Liver (tissue), 9 donors: ENCODE results near the gene DHRS1. TPM values are rescaled to one million over a fixed set of nuclear protein-coding genes. Genes with fewer than 3 reads are reported as not detected.

ENCODE experiments used
- DNase-seq: peaks from one replicate; pipeline ENCODE4 v3.0.0-alpha.2; 2017; ENCODE audit warnings: low spot score
- H3K27ac ChIP-seq, 2 donors: one replicate each; pipeline ENCODE4 v1.7.0; 2013; ENCODE audit warnings: inconsistent platforms in 2 of 2, low read length in 2 of 2, control low read depth in 1 of 2, low read depth in 1 of 2, mild to moderate bottlenecking in 1 of 2
- H3K27me3 ChIP-seq, 4 donors: one replicate each; pipeline versions ENCODE4 v1.6.1 to v1.7.0; 2013; ENCODE audit warnings: low read length in 3 of 4, inconsistent platforms in 1 of 4, mild to moderate bottlenecking in 1 of 4, moderate library complexity in 1 of 4; ENCODE audit not compliant: control insufficient read depth in 4 of 4, insufficient read depth in 4 of 4
- H3K36me3 ChIP-seq, 4 donors: one replicate each; pipeline versions ENCODE4 v1.6.1 to v1.7.0; 2013; ENCODE audit warnings: low read length in 3 of 4, mild to moderate bottlenecking in 3 of 4, low read depth in 1 of 4, moderate library complexity in 1 of 4; ENCODE audit not compliant: control insufficient read depth in 4 of 4, insufficient read depth in 3 of 4
- H3K4me1 ChIP-seq, 4 donors: one replicate each; pipeline versions ENCODE4 v1.6.1 to v1.7.0; 2013; ENCODE audit warnings: low read length in 3 of 4, mild to moderate bottlenecking in 3 of 4, moderate library complexity in 1 of 4; ENCODE audit not compliant: control insufficient read depth in 4 of 4, insufficient read depth in 4 of 4
- H3K4me3 ChIP-seq, 3 donors: one replicate each; pipeline versions ENCODE4 v1.6.1 to v1.7.0; 2013; ENCODE audit warnings: low read length in 3 of 3, control low read depth in 1 of 3, low read depth in 1 of 3, mild to moderate bottlenecking in 1 of 3
- H3K9ac ChIP-seq, 2 donors: one replicate each; pipeline ENCODE4 v1.7.0; 2013; ENCODE audit warnings: low read length in 2 of 2, mild to moderate bottlenecking in 2 of 2, moderate library complexity in 2 of 2, control low read depth in 1 of 2, low read depth in 1 of 2
- H3K9me3 ChIP-seq, 4 donors: one replicate each; pipeline versions ENCODE4 v1.6.1 to v1.7.0; 2013; ENCODE audit warnings: low read length in 3 of 4; ENCODE audit not compliant: control insufficient read depth in 4 of 4
- CTCF ChIP-seq: fragments of 150-350 bp; IDR thresholded peaks from 2 replicates; pipeline ENCODE4 v1.5.1; 2017; ENCODE audit warnings: improper control_type of control experiment, low read depth, low read length; ENCODE audit not compliant: missing input control
- EGR1 ChIP-seq, 2 donors: IDR thresholded peaks; 2 replicates each; pipeline ENCODE4 v1.6.1; 2016 to 2018; ENCODE audit warnings: antibody characterized with exemption in 2 of 2, low read depth in 2 of 2
- FOXA1 ChIP-seq: IDR thresholded peaks from 2 replicates; pipeline ENCODE4 v1.6.1; 2016; ENCODE audit warnings: antibody characterized with exemption
- FOXA2 ChIP-seq: IDR thresholded peaks from 2 replicates; pipeline ENCODE4 v1.6.1; 2016; ENCODE audit warnings: antibody characterized with exemption
- GABPA ChIP-seq, 2 donors: IDR thresholded peaks in 1 of 2; conservative IDR thresholded peaks in 1 of 2; 2 replicates each; pipeline ENCODE4 v1.6.1; 2016; ENCODE audit warnings: antibody characterized with exemption in 2 of 2, mild to moderate bottlenecking in 1 of 2, moderate library complexity in 1 of 2
- HNF4A ChIP-seq, 2 donors: conservative IDR thresholded peaks; 2 replicates each; pipeline ENCODE4 v1.6.1; 2016; ENCODE audit warnings: antibody characterized with exemption in 2 of 2, mild to moderate bottlenecking in 2 of 2
- HNF4G ChIP-seq: IDR thresholded peaks from 2 replicates; pipeline ENCODE4 v1.6.1; 2016; ENCODE audit warnings: antibody characterized with exemption
- NR2F2 ChIP-seq: IDR thresholded peaks from 2 replicates; pipeline ENCODE4 v1.6.1; 2016; ENCODE audit warnings: antibody characterized with exemption
- RAD21 ChIP-seq, 2 donors: IDR thresholded peaks; 2 replicates each; pipeline ENCODE4 v1.6.1; 2016; ENCODE audit warnings: antibody characterized with exemption in 2 of 2, mild to moderate bottlenecking in 2 of 2
- RXRA ChIP-seq, 2 donors: IDR thresholded peaks; 2 replicates each; pipeline ENCODE4 v1.6.1; 2017 to 2018; ENCODE audit warnings: antibody characterized with exemption in 2 of 2, mild to moderate bottlenecking in 1 of 2
- SP1 ChIP-seq: IDR thresholded peaks from 2 replicates; pipeline ENCODE4 v1.6.1; 2018; ENCODE audit warnings: antibody characterized with exemption, mild to moderate bottlenecking
- TAF1 ChIP-seq: conservative IDR thresholded peaks from 2 replicates; pipeline ENCODE4 v1.6.1; 2016; ENCODE audit warnings: antibody characterized with exemption, mild to moderate bottlenecking
- YY1 ChIP-seq: IDR thresholded peaks from 2 replicates; pipeline ENCODE4 v1.6.1; 2016; ENCODE audit warnings: antibody characterized with exemption, mild to moderate bottlenecking
- WGBS: extraction: QIAGEN DNeasy Blood & Tissue Kit; methylation state at CpG from one replicate; pipeline ENCODE4 v1.1.7; 2013; 5-methylcytosine and 5-hydroxymethylcytosine counted together
- polyA plus RNA-seq, 2 donors: library from polyadenylated mRNA; stranded (reverse) in 1 of 2; unstranded in 1 of 2; fragments of 200-250 nt in 1 of 2; fragments of >200 nt in 1 of 2; fragmentation: Nextera tagmentation in 1 of 2; extraction: Ambion mirVana in 1 of 2; gene quantifications; one replicate each; pipeline versions ENCODE4 v1.2.1 to v1.2.3, GENCODE V29; 2013 to 2015
- total RNA-seq, 2 donors: library from RNA; depleted of rRNA; stranded (reverse); fragments of >200 nt; gene quantifications; one replicate each; pipeline ENCODE4 v1.2.3, GENCODE V29; 2014
- TF ChIP-seq, protein P1 (sequence below): IDR thresholded peaks from 2 replicates; pipeline ENCODE4 v1.6.1; 2016; ENCODE audit warnings: antibody characterized with exemption
- TF ChIP-seq, protein P2 (sequence below): IDR thresholded peaks from 2 replicates; pipeline ENCODE4 v1.6.1; 2016; ENCODE audit warnings: antibody characterized with exemption
- donor health status: healthy.
- donor health status: healthy.
- donor health status: healthy.
- donor health status: healthy.
- donor health status: healthy.

The DHRS1 gene
- total and polyA plus RNA-seq, 4 donors, result 30.3 to 84.9 (median 50.2) TPM

GRCh38 chr14:24286996-24287395 is 12.6 kb downstream of the DHRS1 start (continued):
- no peak for TF ChIP-seq NR2F2
- no peak for TF ChIP-seq SP1
- TF ChIP-seq HNF4G, result no peak

- H3K27ac ChIP-seq, result no peak overlapping the region
- H3K9ac ChIP-seq, result no peak overlapping the region
- WGBS, result 88% methylated on average over 4 of the region's 4 CpGs
- peaks cover 3 to 11% (median 9%) of the 10 kb centered on the region in 4 donors for H3K36me3 ChIP-seq
- H3K9me3 ChIP-seq, result no peaks in the 10 kb centered on the region
- H3K27me3 ChIP-seq, result no peaks in the 10 kb centered on the region
- H3K4me3 ChIP-seq, result no peak overlapping the region
- TF ChIP-seq FOXA1 (no peak), HNF4G (no peak), CTCF (no peak), HNF4A (conservative IDR thresholded peaks at IDR 0.05) (no peak), RXRA (IDR thresholded peaks at IDR 0.05) (no peak), FOXA2 (no peak), GABPA (IDR thresholded peaks at IDR 0.05 in 1 of 2, conservative IDR thresholded peaks at IDR 0.05 in 1 of 2) (no peak), RAD21 (IDR thresholded peaks at IDR 0.05) (no peak), YY1 (no peak), EGR1 (IDR thresholded peaks at IDR 0.05; ENCODE audit: low read depth in 2 of 2) (no peak)
- TF ChIP-seq, protein P1, sequence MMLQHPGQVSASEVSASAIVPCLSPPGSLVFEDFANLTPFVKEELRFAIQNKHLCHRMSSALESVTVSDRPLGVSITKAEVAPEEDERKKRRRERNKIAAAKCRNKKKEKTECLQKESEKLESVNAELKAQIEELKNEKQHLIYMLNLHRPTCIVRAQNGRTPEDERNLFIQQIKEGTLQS, result no peak
- TF ChIP-seq, protein P2, sequence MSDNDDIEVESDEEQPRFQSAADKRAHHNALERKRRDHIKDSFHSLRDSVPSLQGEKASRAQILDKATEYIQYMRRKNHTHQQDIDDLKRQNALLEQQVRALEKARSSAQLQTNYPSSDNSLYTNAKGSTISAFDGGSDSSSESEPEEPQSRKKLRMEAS, result no peak
- no peak for DNase-seq
- H3K4me1 ChIP-seq, result peaks cover 0 to 3% (median 0%) of the 10 kb centered on the region in 4 donors
Measured at GRCh38 chr14:24285351-24285750, 14.2 kb downstream of the DHRS1 start.

GRCh38 chr14:24284501-24285035 is 15.0 kb downstream of the DHRS1 start:
- Histone ChIP-seq H3K4me3 (no peak overlapping the region), H3K27me3 (no peaks in the 10 kb centered on the region), H3K9me3 (no peaks in the 10 kb centered on the region), H3K27ac (no peak overlapping the region), H3K4me1 (peaks cover 0 to 4% (median 2%) of the 10 kb centered on the region in 4 donors), H3K36me3 (peaks cover 0 to 4% (median 2%) of the 10 kb centered on the region in 4 donors), H3K9ac (no peak overlapping the region)
- WGBS, result 90% methylated on average over 11 of the region's 11 CpGs
- TF ChIP-seq HNF4G, result no peak
- TF ChIP-seq, protein P1, result no peak
- TF ChIP-seq RXRA (IDR thresholded peaks at IDR 0.05), result no peak
- no peak for TF ChIP-seq TAF1
- no peak for DNase-seq
